HG03196 (cell line): ENCODE results near the gene AIFM2.
"Not testable (repeated sequence)": the region's sequence is repeated elsewhere in the genome, so short reads cannot be mapped to it uniquely, and the experiment has no call there.

Experiments
- ATAC-seq: cut with Tn5 transposase; IDR thresholded peaks from one replicate; pipeline ENCODE4 v1.9.1; 2021; ENCODE audit not compliant: unreplicated experiment

Gene AIFM2

DNA sequence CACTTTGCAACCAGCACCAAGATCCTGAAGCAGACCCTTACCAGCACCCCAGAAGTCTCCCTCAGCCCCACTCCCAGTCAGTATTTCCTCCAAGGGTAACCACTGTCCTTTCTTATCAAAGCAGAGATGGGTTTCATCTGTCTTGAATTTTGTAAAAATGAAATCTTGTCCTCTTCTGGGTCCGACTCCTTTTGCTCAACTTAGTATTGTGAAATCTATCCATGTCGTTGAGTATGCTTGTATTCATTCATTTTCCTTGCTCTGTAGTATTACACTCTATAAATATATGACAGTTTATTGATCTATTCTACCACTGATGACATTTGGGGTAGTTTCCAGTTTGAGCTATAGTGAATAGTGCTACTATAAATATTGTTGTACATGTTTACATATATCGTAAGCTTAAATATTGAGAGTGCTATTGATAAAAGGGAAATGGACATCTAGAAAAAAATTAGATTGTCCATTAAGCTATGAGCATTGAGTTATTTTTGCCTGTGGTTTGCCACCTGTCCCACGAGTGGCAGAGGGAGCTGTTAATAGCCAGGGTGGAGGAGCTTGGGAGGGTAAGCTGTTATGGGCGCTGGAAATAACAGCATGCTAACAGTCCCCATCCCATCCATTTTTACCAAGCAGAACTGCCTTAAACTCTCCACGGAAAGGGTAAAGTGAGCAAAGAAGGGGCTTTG is 36.5 kb downstream of the AIFM2 start:
- ATAC-seq, result no peak

DNA sequence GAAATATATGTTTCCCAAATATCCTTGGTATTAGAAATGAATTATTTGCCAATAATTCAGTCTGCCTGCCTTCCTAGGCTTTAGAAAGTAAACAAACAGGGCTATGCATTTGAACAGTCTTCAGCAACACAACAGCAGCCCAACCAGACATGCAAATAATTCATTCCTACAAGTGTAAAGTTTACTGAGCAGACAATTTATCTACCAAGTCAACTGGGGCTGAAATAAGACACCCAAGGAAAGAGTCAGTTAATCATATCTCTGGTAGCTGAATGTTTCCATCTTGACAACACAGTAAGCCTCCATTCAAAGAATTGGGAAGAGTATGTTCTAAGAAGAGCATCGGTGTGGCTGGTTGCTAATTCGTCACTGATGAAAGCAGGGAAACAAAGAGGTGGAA is 38.4 kb downstream of the AIFM2 start:
- ATAC-seq, result no peak

DNA sequence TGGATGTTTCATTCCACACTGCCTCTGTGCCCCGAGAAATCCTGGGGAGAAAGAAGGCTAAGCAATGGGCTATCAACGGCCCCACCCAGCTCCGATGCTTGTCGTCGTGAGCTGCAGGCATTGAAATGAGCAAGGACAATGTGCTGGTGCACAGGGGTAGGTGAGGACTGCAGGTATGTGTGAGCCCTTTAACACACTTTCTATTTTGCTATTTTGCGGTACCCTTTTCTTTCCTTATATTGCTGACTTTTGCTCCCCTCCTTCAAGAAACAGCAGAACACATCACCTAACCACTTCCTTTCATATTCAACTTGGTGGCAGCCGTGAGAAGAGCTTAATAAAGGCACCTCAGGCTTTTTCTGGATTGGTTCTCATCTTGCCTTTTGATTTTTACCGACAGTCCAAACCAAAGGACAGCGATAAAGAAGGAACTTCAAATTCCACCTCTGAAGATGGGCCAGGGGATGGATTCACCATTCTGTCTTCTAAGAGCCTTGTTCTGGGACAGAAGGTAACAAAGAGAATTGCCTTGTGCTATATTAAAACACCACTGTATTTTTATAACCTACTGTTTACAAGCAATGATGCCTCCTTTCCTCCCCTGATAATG is 39.2 kb downstream of the AIFM2 start:
- no peak for ATAC-seq

DNA sequence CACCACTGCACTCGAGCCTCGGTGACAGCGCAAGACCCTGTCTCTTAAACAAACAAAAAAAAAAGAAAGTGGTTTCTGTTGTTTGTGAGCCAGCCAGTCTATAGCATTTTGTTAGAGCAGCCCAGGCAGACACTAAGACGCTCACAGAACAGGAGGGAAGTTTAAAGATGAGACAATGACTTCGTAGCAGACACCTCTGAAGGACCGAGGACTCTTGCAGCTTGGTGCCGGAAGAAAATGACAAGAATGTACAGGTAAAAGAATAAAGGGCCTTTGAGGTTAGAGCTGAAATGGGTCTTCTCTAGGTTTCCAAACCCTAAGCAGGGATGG is 40.3 kb downstream of the AIFM2 start:
- no peak for ATAC-seq

DNA sequence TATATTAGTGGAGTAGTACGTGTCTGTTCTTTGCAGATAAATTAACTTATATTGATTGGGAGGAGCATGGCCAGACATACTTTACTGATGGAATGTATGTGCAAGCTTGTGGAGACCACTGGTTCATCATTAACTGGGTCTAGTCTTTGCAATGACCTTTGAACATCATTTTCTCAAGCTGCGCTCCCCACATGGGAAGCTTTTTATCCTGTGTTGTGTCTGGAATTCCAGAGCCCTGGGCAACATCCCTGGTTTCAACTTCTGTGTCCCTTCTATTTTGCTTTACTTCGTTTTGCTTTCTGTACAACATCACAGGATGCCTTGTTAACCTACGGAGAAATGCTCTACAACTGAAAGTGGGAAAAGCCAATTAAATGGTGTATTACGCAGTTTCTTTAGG is 41.7 kb downstream of the AIFM2 start:
- ATAC-seq, result no peak

DNA sequence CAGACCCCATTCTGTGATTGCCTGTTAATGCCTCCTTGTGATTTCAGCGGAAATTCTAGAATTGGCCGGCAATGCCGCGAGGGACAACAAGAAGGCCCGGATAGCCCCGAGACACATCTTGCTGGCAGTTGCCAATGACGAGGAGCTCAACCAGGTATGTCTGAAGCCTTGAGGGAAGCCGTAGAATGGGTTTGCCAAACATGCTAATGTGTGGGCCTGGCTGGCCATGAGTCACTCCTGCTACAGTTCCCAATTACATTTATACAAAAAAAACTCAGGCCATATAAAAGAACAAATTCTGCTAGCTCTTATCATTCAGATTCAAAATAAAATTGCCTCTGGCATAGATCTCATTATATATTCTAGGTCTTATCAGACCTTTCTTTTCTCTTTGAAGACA is 42.6 kb downstream of the AIFM2 start:
- ATAC-seq, result no peak

DNA sequence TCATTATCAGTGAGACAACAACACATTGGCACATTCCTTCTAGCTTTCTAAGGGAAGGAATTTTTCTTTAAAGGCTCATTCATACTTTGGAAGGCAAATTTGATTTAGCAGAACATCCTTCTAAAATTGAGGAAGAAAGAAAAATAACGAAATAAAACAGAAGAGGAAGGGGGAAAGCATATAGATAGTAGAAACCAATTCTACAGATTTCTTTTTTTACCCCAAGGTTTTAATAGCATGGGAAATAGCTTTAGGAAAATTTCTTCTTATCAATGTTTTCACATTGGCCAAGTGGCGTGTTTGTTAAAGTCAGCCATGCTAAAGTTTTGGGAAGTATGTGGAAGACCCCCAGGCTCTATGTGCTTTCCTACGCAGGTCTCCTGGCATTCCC is 44.3 kb downstream of the AIFM2 start:
- ATAC-seq, result no peak

DNA sequence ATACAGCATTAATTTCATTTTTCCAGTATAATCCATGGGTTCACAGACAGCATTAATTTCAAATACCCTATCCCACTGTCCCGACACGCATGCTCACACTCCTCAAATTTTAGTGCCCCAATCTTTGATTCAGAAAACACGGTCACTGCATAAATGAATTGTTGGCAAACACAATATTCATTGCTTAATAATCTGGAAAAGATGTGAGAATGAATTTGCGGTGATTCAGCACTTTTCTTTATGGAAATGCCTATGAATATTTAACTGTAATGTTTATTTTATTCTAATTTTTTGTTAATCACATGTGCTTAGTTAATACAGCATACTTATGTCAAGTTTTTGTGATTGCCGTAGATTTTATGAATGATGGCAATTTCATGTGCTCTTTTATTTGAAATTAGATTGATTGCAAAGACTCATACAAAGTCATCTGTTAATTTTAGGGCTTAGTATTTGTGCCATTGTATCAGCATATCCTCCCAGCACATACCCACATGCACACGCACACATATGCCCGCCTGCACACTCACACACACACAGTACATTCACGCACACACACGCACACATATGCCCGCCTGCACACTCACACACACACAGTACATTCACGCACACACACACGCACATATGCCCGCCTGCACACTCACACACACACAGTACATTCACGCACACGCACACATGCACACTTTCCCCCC is 44.9 kb downstream of the AIFM2 start:
- ATAC-seq, result no peak

DNA sequence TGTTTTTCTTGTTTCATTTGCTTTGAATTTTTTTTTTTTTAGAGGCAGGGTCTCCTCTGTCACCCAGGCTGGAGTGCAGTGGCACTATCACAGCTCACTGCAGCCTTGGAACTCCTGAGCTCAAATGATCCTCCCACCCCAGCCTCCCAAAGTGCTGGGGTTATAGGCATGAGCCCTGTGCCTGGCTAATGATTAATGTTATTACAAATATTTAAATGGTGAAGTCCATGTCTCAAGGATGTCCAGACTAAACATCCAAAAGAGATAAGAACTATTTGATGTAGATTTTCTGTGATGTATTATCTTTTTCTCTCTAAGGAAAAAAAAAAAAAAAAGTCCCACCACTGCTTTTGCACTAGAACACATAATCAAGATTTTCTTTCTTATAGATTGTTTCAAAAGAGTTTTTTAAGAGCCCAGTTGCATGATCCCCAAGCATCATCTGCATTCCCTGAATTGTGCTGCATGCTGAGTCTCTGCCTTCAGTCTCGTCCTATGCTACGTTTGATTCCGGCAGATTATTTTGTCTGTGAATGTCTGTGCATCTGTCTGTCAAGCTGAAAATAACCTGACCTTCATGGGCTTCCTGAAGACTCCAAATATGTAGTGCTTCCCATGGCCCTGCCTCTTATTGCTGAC is 46.5 kb downstream of the AIFM2 start:
- no peak for ATAC-seq

DNA sequence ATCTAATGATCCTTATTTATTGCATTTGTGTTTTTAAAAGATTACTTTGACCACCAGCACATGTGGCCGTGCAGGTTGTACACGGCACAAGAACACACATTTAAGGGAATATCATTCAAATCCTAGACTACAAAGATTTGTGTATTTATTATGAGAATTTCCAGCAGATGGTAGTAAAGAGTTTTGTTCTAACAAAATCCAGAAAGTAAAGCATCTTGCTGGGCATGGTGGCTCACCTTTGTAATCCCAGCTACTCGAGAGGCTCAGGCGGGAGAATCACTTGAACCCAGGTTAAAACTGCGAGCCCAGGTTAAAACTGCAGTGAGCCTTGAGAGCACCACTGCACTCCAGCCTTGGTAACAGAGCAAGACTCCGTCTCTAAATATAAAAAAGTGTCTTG is 48.4 kb downstream of the AIFM2 start:
- no peak for ATAC-seq

DNA sequence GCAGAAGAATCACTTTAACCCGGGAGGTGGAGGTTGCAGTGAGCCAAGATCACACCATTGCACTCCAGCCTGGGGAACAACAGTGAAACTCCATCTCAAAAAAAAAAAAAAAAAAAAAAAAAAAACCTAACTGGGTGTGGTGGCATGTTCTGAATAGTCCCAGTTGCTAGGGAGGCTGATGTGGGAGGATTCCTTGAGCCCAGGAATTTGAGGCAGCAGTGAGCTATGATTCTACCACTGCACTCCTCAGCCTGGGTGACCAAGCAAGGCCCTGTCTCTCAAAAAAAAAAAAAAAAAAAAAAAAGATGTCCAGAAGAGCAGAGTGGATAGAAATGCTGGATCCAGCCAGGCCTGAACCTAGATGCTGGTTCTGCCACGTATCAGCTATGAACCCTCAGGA is 51.8 kb downstream of the AIFM2 start:
- not testable (repeated sequence) for ATAC-seq

DNA sequence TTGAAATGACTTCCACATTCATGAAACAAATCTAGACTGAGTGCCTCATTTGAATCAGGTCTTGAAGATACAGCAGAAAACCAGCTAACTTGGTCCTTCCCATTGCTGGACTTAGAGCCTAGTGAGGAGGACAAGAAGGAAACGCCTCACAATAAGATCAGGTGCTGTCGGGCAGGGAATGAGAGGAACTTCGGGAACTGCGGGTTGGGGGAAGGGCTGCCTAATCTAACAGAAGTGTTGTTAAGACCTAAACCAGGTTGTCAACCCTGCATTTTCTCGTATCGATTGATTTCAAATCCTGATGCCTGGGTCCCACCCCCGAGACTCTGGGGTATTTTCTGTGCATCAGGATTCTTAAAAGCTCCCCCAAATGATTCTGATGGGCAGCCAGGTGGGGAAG is 53.7 kb downstream of the AIFM2 start:
- no peak for ATAC-seq

DNA sequence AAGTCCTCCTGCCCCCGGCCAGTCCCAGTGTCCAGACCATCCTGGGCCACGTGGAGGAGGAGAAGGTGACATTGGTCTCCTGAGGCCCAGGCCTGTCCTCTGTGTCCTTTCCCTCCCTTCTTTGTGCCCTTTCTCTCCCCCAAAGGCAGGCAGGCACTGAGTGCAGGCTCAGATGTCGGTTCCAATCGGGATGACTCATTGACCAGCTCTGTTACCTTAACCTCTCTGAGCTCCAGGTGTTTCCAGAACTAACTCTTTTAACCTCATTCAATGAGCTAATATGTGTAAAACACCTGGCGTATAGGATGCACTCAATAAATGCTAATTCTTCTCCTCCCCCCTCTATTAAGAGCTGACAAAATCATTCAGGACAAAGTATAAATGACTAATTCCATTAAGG is 54.3 kb downstream of the AIFM2 start:
- no peak for ATAC-seq

DNA sequence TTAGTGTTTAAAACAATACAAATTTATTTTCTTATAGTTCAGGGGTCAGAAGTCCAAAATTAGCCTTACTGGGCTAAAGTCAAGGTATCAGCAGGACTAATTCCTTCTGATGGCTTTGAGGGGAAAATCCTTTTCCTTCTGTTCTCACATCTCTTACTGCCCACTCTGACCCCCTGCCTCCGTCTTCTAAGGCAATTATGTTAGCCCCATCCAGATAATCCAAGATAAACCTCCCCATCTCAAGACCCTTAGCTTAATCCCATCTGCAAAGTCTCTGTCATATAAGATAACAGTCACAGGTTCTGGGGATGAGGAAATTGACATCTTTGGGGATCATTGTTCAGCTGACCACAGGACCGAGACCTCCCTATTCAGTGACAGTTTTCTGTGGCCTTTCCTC is 57.7 kb downstream of the AIFM2 start:
- ATAC-seq, result no peak

DNA sequence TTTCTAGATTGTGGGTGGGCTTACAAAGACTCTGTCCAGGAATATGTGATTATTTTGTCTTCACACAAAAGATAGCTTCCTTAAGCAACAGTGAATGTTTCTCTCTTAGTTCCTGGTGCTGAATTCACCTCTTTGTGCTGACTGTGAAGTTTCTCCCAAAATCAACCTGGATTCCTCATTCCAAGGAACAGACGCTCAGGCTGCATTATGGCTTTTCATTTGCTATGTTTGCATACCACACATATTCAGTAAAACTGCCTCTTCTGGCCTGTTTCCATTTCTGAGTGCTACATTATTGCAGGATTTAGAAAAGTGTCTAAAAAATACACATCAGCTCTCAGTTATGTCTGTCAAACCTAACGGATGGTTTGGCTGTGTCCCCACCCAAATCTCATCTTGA is 58.5 kb downstream of the AIFM2 start:
- no peak for ATAC-seq

DNA sequence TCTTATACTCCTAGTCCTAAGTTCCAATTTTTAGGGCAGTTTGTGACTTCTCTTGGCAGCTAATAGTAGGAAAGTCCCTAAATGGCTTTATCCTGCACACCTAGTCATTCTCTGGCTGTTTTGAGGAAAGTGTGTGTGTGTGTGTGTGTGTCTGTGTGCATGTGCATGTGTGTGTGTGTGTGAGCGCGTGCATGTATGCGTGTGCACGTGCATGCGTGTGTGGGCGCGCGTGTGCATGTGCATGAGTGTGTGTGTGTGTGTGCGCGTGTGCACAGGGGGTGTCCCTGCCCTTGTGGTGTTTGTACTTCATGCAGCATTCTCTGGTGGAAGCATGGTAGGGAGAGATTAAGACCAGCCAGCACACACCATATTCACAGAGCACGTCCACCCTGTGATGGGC is 61.8 kb downstream of the AIFM2 start:
- no peak for ATAC-seq

DNA sequence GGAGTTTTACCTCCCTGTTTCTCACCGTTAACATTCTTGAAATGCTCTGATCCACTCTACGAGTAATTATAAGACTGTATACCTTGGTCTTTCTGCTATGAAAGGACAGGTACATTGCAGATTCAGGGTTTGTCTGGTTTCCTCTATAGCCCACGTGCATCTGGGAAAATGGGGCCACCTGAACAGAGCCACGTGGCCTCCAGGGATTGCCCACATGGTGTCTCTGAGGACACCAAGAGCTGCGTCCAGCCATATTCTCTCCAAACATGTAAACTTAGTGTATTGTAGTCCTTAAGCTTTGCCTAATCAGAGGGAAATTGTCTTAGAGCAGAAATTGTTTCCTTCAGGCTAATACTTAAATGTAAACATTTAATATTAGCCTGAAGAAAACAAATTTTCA is 63.3 kb downstream of the AIFM2 start:
- ATAC-seq, result no peak

DNA sequence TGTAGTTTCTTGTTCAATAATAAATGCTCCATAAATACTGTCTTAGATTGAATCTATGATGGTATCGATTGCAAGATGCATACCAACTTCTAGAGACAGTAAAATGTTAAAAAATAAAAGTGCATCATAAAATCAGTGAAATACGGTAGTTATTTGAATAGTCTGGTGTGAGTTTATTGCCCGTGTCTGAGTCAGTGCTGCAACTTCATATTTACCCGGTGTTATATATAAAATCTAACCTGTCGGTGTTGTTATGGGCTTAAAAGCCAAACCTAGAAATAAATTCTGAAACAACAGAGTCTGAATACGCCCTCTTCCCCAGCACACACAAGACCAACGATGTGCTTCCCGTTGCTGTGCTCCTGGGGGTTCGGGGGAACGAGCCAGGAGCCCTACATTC is 63.7 kb downstream of the AIFM2 start:
- no peak for ATAC-seq

DNA sequence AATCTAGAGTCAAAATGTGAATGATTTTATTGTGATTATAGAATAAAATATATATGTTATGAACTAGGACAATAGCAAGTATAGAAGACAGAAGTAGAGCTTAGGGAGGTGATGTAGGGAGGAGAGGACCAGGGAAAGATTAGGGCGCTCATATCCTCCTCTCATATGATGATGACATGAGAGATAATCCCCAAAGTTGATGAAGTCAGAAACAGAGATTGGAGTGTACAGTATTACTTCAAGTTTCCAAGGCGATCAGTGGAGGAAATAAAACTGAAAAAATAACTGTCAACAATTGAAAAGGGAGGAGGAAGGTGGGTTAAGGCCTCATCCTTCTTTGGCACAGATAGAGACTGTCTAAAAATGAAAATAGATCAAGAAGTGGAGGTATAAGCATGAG is 65.0 kb downstream of the AIFM2 start:
- ATAC-seq, result no peak

DNA sequence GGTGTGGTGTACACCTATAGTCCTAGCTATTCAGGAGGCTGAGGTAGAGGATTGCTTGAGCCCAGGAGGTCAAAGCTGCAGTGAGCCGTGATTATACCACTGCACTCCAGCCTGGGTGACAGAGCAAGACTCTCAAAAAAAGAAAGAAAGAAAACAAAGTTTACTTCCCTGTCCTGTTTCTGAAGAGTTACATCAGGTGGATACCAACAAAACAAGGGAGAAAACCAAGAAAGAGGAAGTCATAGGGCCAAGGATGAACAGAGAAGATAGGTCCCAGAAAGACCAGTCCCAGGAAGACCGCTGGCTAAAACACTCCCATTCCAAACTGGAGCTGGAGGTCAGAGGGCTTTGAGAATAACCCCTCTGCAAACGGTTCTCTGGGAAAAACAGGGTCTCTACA is 66.4 kb downstream of the AIFM2 start:
- ATAC-seq, result no peak

DNA sequence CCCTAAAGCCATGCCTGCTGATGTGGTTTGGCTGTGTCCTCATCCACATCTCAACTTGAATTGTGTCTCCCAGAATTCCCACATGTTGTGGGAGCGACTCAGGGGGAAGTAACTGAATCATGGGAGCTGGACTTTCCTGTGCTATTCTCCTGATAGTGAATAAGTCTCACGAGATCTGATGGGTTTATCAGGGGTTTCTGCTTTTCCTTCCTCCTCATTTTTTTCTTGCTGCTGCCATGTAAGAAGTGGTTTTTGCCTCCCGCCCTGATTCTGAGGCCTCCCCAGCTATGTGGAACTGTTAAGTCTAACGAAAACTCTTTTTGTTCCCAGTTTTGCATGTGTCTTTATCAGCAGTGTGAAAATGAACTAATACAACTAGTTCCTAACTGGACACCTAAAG is 68.1 kb downstream of the AIFM2 start:
- no peak for ATAC-seq

DNA sequence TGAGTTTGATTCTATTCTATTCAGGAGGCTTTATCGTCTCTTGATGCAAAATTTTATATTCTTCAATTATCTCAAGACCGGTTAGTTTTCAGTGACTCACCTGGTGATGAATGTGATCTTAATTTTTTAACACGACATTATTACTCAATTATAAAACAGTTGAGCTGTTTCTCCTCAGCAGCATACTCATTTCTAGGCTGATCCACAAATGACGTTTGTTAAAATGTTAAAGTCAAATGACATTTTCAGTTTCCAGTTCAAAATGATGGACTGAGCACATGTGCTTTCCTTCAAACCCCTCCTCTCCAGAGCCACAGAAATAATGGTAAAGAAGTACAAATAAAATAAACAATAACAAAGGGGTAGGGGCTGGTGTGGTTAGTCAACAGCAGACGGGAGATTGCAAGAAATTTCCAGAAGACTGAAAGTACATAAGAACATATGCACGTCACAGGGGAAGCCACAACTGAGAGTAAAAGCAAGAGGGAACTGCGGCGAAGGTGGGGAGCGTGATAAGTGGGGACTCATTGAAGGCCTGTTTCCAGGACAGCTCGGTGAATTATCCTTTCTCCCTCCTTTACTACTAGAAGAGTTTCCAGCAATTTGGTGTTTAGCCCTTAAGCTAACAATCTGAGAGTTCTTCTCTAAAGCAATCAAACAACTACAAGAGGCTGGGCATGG is 69.1 kb downstream of the AIFM2 start:
- no peak for ATAC-seq
